Heart left ventricle (tissue), 13 donors: Measurements from ENCODE around the gene FAM227B.

Experiments
- POLR2A ChIP-seq, 2 donors: fragments of 450-650 bp; IDR thresholded peaks; one replicate each; pipeline ENCODE4 v1.6.1; 2017; ENCODE audit warnings: antibody characterized with exemption in 2 of 2, mild to moderate bottlenecking in 2 of 2, moderate library complexity in 2 of 2
- TF ChIP-seq, protein P1 (sequence below), 12 donors: fragments of 200-600 bp; sonication (generic) in 4 of 12; IDR thresholded peaks; one replicate each; pipeline versions ENCODE4 v1.5.0 to v1.8.0; 2018 to 2022; ENCODE audit warnings: antibody characterized with exemption in 12 of 12, mild to moderate bottlenecking in 5 of 12
- donor health status: ischemic (EF 13 %, LVEDD 7.1; RV severe dilation, severe dysfunction).
- donor health status: DM: no; HTN: yes; CAD: no.
- donor health status: DM: no; HTN: no; CAD: no.
- donor health status: ischemic (EF 25% LVEDD 6.9; RV normal size, moderate dysfunction).
- donor health status: ischemic (EF 25% LVEDD 5.7; RV mildly dilated, moderate dysfunction).
- donor health status: ischemic (EF 35%, LVEDD 5.7; RV mildly dilated, moderate dysfunction).
- donor health status: nonischemic (EF 11% LVEDD 7.7; RV severe dilation, severe dysfunction).
- donor health status: DM: yes; HTN: yes; CAD: no.
- donor health status: PGD.
- donor health status: ischemic (EF 29% LVEDD 5.4; RV normal size, mild dysfunction).
- donor health status: nonischemic (EF 23%, LVEDD 6.1; RV moderate dilation, normal function).

DNA sequence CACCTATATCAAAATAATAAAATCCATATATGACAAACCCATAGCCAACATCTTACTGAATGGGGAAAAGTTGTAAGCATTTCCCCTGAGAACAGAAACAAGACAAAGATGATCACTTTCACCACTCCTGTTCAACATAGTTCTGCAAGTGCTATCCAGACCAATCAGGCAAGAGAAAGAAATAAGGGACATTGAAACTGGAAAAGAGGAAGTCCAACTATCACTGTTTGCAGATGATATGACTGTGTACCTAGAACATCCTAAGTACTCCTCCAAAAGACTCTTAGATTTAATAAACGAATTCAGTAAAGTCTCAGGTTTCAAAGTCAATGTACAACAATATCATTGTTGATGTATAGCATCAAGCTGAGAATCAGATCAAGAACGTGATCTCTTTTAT lies 233.1 kb downstream of the FAM227B start:
- TF ChIP-seq, protein P1, sequence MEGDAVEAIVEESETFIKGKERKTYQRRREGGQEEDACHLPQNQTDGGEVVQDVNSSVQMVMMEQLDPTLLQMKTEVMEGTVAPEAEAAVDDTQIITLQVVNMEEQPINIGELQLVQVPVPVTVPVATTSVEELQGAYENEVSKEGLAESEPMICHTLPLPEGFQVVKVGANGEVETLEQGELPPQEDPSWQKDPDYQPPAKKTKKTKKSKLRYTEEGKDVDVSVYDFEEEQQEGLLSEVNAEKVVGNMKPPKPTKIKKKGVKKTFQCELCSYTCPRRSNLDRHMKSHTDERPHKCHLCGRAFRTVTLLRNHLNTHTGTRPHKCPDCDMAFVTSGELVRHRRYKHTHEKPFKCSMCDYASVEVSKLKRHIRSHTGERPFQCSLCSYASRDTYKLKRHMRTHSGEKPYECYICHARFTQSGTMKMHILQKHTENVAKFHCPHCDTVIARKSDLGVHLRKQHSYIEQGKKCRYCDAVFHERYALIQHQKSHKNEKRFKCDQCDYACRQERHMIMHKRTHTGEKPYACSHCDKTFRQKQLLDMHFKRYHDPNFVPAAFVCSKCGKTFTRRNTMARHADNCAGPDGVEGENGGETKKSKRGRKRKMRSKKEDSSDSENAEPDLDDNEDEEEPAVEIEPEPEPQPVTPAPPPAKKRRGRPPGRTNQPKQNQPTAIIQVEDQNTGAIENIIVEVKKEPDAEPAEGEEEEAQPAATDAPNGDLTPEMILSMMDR (IDR thresholded peaks at IDR 0.05): no peak
- TF ChIP-seq POLR2A (IDR thresholded peaks at IDR 0.05): no peak
